GM21423 (cell line): ENCODE measurements around the gene SNRPB.
"Not testable (repeated sequence)": the region's sequence is repeated elsewhere in the genome, so short reads cannot be mapped to it uniquely, and the experiment has no call there.

Source experiments
- ATAC-seq: cut with Tn5 transposase; IDR thresholded peaks from one replicate; pipeline ENCODE4 v1.9.1; 2021; ENCODE audit warnings: mild to moderate bottlenecking, moderate library complexity; ENCODE audit not compliant: unreplicated experiment

Gene SNRPB

DNA sequence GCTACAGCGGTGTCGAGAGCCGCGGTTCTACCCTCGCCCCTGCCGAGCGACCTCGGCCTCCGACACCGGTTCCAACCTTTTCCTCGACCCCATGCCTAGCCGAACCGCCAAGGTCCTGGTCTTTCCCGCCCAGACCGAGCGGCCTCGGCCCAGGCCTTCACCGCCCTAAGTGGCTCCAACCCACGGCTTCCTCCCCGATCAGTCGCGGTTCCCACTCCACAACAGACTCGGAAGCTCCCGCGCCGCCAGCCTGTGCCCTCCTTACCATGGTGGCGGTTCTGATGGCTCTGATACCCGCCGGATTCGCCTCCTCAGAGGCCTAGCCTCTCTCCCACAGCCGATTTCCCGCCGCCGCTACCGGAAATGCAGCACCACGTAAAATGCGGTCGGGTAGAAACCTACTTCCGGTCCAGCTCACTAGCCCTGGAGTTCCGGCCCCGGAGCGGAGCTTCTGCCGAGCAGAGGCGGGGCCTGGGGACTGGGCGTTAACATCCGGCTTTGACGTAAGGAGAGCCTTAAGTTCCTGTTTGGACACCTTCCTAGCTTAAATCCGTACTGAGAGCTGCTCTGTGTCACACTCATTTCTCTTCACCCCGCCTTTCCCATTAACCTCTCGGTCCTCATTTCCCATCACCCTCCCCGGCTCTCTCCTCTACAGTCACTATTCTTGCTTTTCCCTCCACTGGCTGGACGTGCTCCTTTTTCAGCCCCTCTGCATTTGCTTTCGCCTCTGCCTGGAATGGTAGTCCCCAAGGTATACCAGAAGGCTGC lies at the start of gene SNRPB:
Gene SNRPB, minus strand, starts transcription at position 367 of the 771 bp plus-strand sequence. Its CDS starts 99 bp downstream, at position 268.
- ATAC-seq: peak; percentile 97

DNA sequence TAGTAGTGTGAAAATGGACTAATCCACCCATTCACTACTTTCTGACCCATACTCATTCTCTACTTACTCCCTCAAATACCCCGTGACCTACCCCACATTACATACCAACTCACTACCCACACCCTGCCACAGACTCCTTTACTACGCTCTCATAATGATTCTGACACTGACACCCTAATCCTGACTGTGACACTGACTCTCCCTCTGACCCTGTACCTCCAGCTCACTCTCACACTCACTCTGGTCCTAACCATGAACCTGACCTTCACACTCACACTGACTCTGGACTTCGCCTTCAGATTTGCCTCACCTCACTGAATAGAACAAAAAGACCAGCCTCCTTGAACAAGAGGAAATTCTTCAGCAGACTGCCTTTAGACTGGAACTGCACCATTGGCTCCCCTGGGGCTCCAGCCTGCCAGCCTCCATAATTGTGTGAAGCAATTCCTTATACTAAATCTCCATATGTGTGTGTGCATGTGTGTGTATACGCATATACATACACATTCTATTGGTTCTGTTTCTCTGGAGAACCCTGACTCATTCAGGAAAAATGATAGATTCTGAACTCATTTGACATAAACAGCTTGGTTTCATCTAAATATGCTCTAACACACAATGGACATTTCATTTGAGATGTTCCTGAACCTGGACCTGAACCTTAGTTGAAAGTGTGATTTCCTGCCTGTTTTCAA lies 48.7 kb upstream of the SNRPB start:
- ATAC-seq: no peak

DNA sequence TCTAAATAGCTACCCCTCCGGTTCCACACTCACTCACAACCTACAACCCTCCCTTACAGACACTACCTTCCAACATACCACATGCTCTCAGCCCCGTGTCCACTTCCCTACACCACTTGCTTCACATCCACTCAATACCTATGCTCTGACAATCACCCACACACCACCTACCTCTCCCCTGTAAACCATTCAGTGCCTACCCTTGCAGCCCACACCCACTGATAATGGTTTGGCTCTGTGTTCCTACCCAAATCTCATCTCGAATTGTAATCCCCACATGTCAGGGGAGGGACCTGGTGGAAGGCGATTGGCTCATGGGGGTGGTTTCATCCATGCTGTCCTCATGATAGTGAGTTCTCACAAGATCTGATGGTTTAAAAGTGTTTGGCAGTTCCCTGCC lies 48.0 kb upstream of the SNRPB start:
- no peak for ATAC-seq

GRCh38 chr20:2518096-2518495 lies 47.5 kb upstream of the SNRPB start:
- ATAC-seq: no peak

- ATAC-seq: no peak
Observed at GRCh38 chr20:2516399-2516798, 45.8 kb upstream of the SNRPB start.

DNA sequence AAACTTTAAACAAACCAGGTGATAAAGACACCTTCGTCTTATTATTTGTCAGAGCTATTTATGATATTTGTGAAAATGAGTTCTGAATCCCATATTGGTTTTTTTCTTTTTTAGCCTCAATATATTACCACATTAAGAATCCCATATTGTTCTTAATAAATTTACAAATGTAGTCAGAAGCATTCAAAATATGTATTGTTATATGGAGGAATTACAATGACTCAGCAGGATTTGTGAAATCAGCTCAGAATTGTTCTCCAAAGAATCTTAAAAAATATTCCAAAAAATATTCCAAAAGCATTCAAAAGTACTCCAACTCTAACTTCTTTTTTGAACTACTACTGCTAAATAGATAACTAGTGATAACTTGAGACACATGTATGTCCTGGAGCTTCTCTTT lies 44.6 kb upstream of the SNRPB start:
- ATAC-seq: no peak

DNA sequence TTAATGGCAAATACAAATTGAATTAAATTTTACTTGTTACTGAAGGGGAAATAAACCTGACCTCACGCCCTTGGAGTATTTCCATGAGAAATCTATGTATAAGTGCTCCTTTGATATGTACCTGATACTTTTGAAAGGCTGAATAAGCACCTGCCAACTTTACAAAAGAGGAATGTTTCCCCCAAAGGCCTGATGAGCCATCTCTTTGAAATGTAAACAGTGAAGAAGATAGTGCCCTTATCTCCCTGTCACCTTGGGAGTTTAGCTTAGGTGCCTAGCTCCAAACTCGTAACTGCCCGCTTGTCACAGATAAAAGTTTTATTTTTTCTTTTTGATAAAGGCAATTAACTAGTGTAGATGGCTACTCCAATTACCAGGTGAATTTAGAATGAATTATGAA lies 39.2 kb upstream of the SNRPB start:
- ATAC-seq: no peak

- ATAC-seq: no peak
Observed at GRCh38 chr20:2509468-2509781, 38.8 kb upstream of the SNRPB start.

DNA sequence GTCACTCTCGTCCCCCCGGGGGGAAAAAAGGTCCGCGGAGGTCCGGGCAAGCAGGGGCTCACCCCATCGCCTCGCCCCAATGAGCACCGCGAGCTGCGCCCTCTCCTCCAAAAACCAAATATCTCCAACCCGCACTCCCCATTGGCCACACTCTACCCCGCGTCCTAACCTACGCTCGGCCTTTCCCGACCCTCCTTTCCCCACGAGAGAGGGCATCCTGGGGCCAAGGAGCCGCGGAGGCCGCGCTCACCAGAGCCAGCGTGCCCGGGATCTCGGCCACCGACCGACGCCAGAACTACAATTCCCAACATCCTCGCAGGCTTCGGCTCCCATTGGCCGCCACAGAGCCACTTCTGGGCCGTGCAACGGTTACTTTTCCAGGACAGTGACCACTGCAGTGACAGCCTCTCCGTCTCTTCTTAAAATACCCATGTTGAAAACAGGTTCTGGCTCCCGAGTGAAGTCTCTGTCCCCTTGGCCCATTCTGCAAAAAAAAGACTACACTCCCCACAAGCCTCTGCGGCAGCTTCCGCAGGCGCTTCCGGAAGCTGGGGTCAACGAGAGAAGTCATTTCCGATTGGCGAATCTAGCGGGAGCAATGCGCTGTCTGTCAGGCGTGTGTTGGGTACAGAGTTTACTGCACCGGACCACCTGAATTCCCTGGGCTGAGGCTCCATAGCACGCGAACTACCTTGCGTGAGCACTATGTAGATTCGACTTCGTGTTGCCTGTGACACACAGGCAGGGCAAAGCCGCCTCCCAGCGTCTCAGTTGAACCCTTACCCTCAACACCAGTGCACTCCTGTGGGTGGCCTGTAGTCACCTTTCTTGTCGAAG lies 38.3 kb upstream of the SNRPB start, which contains the start of gene ZNF343:
Gene ZNF343, minus strand, starts transcription at position 285 of the 837 bp plus-strand sequence. CDS start 15,020 bp downstream, outside the sequence.
- peak; percentile 90 for ATAC-seq

DNA sequence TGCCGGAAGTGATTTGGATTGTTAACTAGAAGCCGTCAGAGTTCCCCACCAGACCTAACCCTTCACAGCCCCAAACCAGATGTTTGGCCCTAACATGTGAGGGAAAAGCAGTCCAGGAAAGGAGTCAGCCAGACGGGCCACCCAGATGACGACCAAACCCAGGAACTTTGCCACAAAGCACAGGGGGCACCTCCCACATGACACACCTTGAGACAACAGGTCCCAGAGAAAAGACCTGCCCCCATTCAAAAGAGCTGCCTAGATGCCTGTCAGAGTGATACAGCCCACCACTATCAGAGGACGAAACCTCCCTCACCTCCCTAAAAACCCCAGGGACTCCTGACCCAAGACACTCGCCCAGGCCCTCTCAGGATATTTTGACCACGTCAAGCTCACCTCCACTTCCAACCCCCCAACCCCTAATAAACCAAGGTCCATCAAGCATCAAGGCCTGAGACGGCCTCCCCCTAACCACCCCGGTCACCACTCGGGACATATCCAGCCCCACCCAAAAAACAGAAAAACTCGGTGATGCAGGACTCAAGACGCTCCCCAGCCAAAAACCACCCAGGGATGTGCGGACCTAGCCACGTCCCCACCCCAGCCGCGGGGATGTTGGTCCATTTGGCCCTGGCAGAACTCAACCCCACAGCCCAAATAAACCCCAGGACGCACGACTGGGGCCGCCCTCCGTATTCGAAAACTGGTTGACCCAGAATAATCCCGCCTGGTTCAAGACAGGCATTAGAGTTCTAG lies 37.5 kb upstream of the SNRPB start:
- ATAC-seq: peak; percentile 8

DNA sequence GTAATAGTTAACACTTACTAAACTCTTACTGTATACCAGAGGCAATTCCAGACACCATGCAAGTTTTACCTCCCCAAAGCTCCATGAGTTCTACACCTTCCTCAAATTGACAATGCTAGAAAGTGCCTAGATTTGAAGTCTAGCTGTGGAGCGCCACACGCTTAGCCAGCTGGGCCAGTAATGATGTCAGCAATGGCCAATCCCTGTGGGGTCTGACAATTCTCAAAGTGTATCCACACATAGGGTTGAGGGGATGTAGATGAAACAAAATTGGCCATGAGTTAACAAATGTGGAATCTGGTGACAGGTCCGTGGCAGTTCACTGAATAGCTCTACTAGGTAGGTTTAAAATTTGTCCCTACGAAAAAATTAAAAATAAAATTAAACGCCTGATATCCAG lies 36.9 kb upstream of the SNRPB start:
- no peak for ATAC-seq

DNA sequence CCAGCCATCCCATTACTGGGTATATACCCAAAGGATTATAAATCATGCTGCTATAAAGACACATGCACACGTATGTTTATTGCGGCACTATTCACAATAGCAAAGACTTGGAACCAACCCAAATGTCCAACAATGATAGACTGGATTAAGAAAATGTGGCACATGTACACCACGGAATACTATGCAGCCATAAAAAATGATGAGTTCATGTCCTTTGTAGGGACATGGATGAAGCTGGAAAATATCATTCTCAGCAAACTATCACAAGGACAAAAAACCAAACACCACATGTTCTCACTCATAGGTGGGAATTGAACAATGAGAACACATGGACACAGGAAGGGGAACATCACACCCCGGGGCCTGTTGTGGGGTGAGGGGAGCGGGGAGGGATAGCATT lies 35.8 kb upstream of the SNRPB start:
- ATAC-seq: not testable (repeated sequence)

DNA sequence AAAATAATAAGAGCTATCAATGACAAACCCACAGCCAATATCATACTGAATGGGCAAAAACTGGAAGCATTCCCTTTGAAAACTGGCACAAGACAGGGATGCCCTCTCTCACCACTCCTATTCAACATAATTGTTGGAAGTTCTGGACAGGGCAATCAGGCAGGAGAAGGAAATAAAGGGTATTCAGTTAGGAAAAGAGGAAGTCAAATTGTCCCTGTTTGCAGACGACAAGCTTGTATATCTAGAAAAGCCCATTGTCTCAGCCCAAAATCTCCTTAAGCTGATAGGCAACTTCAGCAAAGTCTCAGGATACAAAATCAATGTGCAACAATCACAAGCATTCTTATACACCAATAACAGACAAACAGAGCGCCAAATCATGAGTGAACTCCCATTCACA lies 34.2 kb upstream of the SNRPB start:
- ATAC-seq: not testable (repeated sequence)

GRCh38 chr20:2502808-2503384 lies 32.3 kb upstream of the SNRPB start:
- not testable (repeated sequence) for ATAC-seq

- ATAC-seq: no peak
Observed at GRCh38 chr20:2485661-2486060, 15.1 kb upstream of the SNRPB start.

DNA sequence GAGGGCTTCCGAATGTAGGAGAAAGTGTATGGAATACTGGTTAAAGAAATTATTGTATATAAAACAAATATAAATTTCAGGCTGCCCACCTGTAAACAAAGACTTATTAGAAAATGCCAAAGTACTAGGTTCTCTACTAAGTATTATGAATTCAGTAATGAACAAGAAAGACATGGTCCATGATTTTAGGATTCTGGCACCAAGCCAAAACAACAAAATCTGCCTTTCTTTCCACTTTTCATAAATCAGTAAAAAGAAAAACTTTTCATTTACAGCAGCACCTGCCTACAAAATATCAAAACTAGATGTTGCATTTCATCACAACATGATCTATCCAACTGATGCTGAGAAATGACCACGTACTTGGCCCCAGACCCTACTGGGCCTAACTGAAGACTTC lies 14.5 kb upstream of the SNRPB start:
- no peak for ATAC-seq

DNA sequence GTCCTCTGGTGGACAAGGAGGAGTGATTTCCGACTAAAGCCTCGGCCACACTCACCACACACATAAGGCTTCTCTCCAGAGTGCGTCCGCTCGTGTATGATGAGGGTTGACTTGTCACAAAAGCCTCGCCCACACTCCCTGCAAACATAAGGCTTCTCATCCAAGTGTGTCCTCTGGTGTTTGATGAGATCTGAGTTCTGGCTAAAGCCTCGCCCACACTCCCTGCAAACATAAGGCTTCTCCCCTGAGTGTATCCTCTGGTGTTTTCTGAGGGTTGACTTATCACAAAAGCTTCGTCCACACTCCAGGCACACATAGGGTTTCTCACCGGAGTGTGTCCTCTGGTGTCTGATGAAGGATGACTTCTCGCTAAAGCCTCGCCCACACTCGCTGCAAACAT lies 12.9 kb upstream of the SNRPB start:
- ATAC-seq: no peak

- ATAC-seq: no peak
Observed at GRCh38 chr20:2480381-2480780, 9.8 kb upstream of the SNRPB start.

DNA sequence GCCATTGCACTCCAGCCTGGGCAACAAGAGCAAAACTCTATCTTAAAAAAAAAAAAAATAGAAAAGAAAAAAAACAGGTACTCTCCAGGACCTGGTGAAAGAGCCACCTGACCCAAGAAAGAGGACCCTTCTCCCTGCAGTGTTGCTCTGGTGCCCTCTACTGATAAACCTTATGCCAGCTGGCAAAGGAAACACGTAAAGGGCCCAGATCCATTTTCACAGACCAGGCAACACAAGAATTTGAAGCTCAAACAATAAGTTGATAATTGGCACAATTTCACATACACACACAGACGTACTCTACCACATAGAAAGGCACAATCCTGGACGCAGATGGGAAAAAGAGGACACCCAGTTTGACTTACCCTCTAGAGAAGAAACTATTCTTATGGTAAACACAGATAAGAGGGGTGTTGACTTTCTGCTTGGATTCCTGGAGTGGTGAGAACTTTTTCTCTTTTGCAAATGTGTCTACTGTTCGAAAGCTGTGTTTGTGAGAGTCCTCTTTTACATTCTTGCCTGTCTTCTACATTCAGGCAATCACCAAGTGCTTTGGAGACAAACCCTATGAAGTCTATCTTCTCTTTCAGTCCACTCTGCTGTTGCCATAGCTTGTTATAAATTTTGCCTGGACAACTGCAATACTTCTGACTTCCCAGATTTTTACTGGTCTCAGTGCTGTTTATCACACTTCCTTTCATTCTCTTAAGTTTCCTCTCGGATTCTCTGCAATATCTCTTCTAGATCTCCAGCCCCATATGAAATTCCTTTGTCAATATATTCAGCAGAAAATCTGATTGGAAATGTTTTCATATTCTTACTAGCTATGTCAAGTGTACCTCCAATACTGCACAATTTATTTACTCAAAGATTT lies 6.4 kb upstream of the SNRPB start:
- no peak for ATAC-seq
